ENCODE data around the gene GPS1.

Gene GPS1

GRCh38 chr17:82105417-82105881 lies 53.8 kb downstream of the GPS1 start:
- no peak for DNase-seq

- DNase-seq = no peak
These were observed 54.4 kb downstream of the GPS1 start for GRCh38 chr17:82105882-82106687.

- no peak for DNase-seq
These were observed 55.1 kb downstream of the GPS1 start for GRCh38 chr17:82106688-82107305.

Data from fibroblast of skin of abdomen (primary cell).